ENCODE measurements around the gene NELFE.
A peak's percentile ranks its signal among the peaks of the same experiment; 100 is the strongest.

NELFE gene

GRCh38 chr6:31972709-31973350, 14.1 kb upstream of the NELFE start:
- no peak for DNase-seq (ENCODE audit: low spot score)

GRCh38 chr6:31971993-31972708, 13.4 kb upstream of the NELFE start, which contains the start of gene DXO:
TSS of gene DXO (minus strand) at chr6:31972138. CDS start at chr6:31971675, 463 bp downstream.
- DNase-seq (ENCODE audit: low spot score): peak; percentile 99

- DNase-seq (ENCODE audit: low spot score): no peak
These were observed 12.7 kb upstream of the NELFE start for GRCh38 chr6:31971279-31971992.

GRCh38 chr6:31970604-31971271, 12.0 kb upstream of the NELFE start:
- no peak for DNase-seq (ENCODE audit: low spot score)

GRCh38 chr6:31969712-31970603, 11.2 kb upstream of the NELFE start:
- no peak for DNase-seq (ENCODE audit: low spot score)

- DNase-seq (ENCODE audit: low spot score): no peak
These were observed 10.3 kb upstream of the NELFE start for GRCh38 chr6:31968791-31969711.

GRCh38 chr6:31968326-31968725, 9.6 kb upstream of the NELFE start:
- no peak for DNase-seq (ENCODE audit: low spot score)

GRCh38 chr6:31967926-31968320, 9.2 kb upstream of the NELFE start:
- DNase-seq (ENCODE audit: low spot score): no peak

GRCh38 chr6:31966997-31967925, 8.5 kb upstream of the NELFE start:
- no peak for DNase-seq (ENCODE audit: low spot score)

- DNase-seq (ENCODE audit: low spot score): no peak
These were observed 7.7 kb upstream of the NELFE start for GRCh38 chr6:31966506-31966905.

GRCh38 chr6:31965700-31966099, 6.9 kb upstream of the NELFE start:
- no peak for DNase-seq (ENCODE audit: low spot score)

GRCh38 chr6:31963921-31964320, 5.2 kb upstream of the NELFE start:
- no peak for DNase-seq (ENCODE audit: low spot score)

GRCh38 chr6:31961616-31962015, 2.8 kb upstream of the NELFE start:
- DNase-seq (ENCODE audit: low spot score): no peak

GRCh38 chr6:31958412-31958740, 395 bp downstream of the NELFE start:
- no peak for DNase-seq (ENCODE audit: low spot score)

- DNase-seq (ENCODE audit: low spot score): no peak
These were observed 2.0 kb downstream of the NELFE start for GRCh38 chr6:31956796-31957195.

- DNase-seq (ENCODE audit: low spot score): no peak
These were observed 4.3 kb downstream of the NELFE start for GRCh38 chr6:31954511-31954910.

- DNase-seq (ENCODE audit: low spot score): no peak
These were observed 5.9 kb downstream of the NELFE start for GRCh38 chr6:31952890-31953289.

- DNase-seq (ENCODE audit: low spot score): peak; percentile 68
These were observed 6.5 kb downstream of the NELFE start for GRCh38 chr6:31952140-31952805.
